T-helper 2 cell (primary cell): Measurements from ENCODE around the gene PCDHGB7.
"Not testable (repeated sequence)": the region's sequence is repeated elsewhere in the genome, so short reads cannot be mapped to it uniquely, and the experiment has no call there.

Source experiments
- DNase-seq, 5 experiments: peaks; one replicate each; pipeline versions ENCODE4 v3.0.0 to v3.0.0-alpha.2; 2012 to 2022
- total RNA-seq, 2 donors: gene quantifications; one replicate each; lab custom pipeline; 2026; lab: John Stamatoyannopoulos, UW

PCDHGB7 gene
- 0 to 0.27 reads per million in 2 donors for total RNA-seq

DNA sequence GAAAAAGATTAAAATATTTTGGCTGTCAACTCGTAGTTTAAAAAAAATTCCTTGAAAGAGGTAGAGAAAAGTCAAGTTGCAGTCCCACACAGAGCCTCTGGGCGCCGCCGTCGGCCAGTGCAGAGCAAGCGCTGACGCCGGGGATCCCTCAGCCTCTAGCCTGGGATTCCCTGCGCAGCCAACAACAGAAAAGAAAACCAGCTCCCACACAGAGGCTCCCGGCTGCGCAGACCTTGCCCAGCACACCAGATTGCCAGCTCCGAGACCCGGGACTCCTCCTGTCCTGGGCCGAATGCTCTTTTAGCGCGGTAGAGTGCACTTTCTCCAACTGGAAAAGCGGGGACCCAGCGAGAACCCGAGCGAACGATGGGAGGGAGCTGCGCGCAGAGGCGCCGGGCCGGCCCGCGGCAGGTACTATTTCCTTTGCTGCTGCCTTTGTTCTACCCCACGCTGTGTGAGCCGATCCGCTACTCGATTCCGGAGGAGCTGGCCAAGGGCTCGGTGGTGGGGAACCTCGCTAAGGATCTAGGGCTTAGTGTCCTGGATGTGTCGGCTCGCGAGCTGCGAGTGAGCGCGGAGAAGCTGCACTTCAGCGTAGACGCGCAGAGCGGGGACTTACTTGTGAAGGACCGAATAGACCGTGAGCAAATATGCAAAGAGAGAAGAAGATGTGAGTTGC, at the start of gene PCDHGB7:
Gene PCDHGB7 (plus strand): TSS at position 184 of the 679 bp plus-strand sequence. CDS start 183 bp downstream, at position 367.
- peak in 3 of 5 experiments; percentile 21 to 56 (median 35) for DNase-seq

DNA sequence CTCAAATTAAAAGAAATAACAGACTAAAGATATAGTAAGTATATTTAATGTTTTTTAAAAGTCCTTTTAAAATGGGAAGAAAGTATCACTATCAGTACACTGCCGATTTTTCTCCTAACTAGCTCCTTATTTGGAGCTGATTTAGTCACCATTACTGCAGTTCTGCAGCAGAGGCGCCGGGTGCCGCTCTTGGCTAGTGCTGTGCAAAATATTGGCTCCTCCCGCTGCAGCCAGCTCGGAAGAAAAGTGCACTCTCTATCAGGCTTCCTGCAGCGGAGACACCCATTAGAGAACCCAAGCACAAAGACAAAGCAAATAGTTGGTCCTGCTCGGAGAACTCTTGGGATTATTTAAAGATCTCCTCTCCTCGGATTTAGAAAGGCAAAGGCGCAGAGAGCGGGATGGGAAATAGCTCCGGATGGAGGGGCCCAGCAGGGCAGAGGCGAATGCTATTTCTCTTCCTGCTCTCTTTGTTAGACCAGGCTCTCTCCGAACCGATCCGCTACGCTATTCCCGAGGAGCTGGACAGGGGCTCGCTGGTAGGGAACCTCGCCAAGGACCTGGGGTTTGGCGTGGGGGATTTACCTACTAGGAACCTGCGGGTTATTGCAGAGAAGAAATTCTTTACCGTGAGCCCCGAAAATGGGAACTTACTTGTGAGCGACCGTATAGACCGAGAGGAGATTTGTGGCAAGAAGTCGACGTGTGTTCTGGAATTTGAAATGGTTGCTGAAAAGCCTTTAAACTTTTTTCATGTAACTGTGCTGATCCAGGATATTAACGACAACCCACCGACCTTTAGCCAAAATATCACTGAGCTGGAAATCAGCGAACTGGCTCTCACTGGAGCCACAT, 47.3 kb upstream of the PCDHGB7 start, which contains the start of gene PCDHGB3:
Gene PCDHGB3 (plus strand): TSS at position 249 of the 855 bp plus-strand sequence. CDS start 153 bp downstream, at position 402.
- DNase-seq, result peak in 2 of 5 experiments; percentile 30 to 52

DNA sequence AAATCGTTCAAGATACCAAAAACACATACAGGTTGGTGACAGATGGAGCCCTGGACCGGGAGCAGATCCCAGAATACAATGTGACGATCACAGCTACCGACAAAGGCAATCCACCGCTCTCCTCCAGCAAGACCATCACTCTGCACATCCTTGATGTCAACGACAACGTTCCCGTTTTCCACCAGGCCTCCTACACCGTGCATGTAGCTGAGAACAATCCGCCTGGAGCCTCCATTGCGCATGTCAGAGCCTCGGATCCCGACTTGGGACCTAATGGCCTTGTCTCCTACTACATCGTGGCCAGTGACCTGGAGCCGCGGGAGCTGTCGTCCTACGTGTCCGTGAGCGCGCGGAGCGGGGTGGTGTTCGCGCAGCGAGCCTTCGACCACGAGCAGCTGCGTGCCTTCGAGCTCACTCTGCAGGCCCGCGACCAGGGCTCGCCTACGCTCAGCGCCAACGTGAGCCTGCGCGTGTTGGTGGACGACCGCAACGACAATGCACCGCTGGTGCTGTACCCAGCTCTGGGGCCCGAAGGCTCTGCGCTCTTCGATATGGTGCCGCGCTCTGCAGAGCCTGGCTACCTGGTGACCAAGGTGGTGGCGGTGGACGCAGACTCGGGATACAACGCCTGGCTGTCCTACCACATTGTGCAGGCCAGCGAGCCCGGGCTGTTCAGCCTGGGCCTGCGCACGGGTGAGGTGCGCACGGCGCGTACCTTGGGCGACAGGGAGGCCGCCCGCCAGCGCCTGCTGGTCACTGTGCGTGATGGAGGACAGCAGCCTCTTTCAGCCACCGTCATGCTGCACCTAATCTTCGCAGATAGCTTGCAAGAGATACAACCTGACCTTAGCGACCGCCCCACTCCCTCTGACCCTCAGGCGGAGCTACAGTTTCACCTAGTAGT, 45.7 kb upstream of the PCDHGB7 start:
- no peak for DNase-seq

DNA sequence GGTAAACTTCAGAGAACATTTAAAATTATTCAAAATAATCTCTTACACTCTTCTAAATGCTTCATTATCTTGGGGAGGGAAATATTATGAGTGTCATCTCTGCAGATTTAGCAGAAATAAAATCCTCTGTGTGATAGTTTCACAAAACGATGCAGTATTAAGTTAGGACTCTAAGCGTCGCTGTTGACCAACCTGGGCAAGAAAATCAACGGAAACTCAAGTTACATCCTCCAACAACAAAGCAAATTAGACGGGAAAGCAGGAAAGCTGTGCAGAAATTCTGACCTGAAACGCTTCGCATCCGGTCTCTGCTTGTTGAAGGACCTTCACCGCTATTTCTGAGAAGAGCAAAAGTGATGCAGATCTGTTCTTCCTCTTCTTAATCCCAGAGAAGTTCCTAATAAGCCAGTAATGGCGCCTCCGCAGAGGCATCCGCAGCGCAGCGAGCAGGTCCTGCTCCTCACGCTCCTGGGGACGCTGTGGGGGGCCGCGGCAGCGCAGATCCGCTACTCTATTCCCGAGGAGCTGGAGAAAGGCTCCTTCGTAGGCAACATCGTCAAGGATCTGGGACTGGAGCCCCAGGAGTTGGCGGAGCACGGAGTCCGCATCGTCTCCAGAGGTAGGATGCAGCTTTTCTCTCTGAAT, 43.7 kb upstream of the PCDHGB7 start, which contains the start of gene PCDHGA6:
Gene PCDHGA6 (plus strand): TSS at position 219 of the 645 bp plus-strand sequence. CDS start 193 bp downstream, at position 412.
- DNase-seq, result no peak

DNA sequence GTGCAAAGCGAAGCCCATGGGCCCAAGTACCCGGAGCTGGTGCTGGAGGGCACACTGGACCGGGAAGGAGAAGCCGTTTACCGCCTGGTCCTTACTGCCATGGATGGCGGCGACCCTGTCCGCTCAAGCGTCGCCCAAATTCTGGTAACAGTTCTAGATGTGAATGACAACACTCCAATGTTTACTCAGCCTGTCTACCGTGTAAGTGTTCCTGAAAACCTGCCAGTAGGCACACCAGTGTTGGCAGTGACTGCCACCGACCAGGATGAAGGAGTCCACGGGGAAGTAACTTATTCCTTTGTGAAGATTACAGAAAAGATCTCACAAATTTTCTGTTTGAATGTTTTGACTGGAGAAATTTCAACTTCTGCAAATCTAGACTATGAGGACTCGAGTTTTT, 42.9 kb upstream of the PCDHGB7 start:
- no peak for DNase-seq

DNA sequence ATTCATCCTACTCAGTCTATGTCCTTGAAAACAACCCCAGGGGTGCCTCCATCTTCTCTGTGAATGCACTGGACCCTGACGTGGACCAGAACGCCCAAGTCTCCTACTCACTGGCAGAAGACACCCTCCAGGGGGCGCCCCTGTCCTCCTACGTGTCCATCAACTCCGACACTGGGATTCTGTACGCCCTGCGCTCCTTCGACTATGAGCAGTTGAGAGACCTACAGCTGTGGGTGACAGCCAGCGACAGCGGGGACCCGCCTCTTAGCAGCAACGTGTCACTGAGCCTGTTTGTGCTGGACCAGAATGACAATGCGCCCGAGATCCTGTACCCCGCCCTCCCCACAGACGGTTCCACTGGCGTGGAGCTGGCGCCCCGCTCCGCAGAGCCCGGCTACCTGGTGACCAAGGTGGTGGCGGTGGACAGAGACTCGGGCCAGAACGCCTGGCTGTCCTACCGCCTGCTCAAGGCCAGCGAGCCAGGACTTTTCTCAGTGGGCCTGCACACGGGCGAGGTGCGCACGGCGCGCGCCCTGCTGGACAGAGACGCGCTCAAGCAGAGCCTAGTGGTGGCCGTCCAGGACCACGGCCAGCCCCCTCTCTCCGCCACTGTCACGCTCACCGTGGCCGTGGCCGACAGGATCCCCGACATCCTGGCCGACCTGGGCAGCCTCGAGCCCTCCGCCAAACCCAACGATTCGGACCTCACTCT, 41.9 kb upstream of the PCDHGB7 start:
- DNase-seq, result not testable (repeated sequence)

DNA sequence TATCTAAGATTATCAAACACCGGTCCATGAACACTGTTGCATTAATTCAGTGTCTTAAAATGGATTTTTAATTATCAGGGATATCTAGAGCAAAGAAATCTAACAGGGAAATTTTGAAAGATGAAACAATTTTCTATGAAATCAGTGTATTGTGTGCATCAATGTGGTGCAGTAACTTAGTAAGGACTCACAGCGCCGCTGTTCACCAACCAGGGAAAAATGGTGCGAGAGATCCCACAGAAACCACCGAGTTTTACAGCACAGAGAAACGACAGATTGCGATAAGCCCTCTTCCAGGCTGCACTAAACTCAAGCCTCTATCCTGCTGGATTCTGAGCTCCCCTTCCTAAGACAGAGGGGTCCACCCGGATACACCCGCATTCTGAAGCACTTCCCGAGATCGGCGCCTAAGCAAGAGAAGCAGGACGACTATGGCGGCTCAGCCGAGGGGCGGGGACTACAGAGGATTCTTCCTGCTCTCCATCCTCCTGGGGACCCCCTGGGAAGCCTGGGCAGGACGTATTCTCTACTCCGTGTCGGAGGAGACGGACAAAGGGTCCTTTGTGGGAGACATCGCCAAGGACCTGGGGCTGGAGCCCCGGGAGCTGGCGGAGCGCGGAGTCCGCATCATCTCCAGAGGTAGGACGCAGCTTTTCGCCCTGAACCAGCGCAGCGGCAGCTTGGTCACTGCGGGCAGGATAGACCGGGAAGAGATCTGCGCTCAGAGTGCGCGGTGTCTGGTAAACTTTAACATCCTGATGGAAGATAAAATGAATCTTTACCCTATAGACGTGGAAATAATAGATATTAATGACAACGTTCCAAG, 34.8 kb upstream of the PCDHGB7 start, which contains the start of gene PCDHGA7:
Gene PCDHGA7 (plus strand): TSS at position 274 of the 826 bp plus-strand sequence. CDS start 158 bp downstream, at position 432.
- peak in 1 of 5 experiments; percentile 11 for DNase-seq

DNA sequence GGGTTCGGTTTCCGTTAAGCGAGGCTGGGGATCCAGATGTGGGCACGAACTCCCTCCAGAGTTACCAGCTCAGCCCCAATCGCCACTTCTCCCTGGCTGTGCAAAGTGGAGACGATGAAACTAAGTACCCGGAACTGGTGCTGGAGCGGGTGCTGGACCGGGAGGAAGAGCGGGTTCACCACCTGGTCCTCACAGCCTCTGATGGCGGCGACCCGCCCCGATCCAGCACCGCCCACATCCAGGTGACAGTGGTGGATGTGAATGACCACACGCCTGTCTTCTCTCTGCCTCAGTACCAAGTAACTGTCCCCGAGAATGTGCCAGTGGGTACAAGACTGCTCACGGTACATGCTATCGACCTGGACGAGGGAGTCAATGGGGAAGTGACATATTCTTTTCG, 34.1 kb upstream of the PCDHGB7 start:
- DNase-seq, result no peak

DNA sequence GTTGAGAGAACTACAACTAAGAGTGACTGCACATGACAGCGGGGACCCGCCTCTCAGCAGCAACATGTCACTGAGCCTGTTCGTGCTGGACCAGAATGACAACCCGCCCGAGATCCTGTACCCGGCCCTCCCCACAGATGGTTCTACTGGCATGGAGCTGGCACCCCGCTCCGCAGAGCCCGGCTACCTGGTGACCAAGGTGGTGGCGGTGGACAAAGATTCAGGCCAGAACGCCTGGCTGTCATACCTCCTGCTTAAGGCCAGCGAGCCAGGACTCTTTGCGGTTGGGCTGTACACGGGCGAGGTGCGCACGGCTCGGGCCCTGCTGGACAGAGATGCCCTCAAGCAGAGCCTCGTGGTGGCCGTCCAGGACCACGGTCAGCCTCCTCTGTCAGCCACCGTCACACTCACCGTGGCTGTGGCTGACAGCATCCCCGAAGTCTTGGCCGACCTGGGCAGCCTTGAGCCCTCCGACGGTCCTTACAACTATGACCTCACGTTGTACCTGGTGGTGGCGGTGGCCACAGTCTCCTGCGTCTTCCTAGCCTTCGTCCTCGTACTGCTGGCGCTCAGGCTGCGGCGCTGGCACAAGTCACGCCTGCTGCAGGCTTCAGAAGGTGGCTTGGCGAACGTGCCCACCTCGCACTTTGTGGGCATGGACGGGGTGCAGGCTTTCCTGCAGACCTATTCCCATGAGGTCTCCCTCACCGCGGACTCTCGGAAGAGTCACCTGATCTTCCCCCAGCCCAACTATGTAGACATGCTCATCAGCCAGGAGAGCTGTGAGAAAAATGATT, 32.8 kb upstream of the PCDHGB7 start:
- no peak for DNase-seq

DNA sequence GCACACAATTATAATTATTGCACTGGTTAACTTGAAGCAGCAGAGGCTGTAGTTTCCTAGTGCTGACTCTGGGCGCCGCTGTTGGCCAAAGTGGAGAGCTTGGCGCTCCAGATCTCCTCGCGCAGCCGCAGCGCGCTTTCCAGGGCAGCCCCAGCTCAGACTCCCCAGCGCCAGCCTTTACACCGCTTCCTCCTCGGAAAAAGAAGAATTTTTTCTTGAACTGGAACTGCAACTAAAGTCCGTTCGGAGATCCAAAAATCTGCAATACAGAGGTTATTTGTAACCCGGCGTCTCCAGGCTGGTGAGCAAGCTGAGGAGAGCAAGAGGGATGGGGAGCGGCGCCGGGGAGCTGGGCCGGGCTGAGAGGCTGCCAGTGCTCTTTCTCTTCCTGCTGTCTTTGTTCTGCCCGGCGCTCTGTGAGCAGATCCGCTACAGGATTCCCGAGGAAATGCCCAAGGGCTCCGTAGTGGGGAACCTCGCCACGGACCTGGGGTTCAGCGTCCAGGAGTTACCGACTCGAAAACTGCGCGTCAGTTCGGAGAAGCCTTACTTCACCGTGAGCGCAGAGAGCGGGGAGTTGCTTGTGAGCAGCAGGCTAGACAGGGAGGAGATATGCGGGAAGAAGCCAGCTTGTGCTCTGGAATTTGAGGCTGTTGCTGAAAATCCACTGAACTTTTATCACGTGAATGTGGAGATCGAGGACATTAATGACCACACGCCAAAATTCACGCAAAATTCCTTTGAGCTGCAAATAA, 29.7 kb upstream of the PCDHGB7 start, which contains the start of gene PCDHGB4:
Gene PCDHGB4 (plus strand): TSS at position 142 of the 755 bp plus-strand sequence. CDS start 187 bp downstream, at position 329.
- peak in 1 of 5 experiments; percentile 30 for DNase-seq

DNA sequence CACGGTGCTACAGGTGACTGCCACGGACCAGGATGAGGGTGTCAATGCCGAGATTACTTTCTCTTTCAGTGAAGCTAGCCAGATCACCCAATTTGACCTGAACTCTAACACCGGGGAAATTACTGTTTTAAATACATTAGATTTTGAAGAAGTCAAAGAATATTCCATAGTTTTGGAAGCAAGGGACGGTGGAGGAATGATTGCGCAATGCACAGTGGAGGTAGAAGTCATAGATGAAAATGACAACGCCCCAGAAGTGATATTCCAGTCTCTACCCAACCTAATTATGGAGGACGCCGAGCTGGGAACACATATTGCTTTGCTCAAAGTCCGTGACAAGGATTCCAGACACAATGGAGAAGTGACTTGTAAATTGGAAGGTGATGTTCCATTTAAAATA, 28.8 kb upstream of the PCDHGB7 start:
- DNase-seq, result no peak

DNA sequence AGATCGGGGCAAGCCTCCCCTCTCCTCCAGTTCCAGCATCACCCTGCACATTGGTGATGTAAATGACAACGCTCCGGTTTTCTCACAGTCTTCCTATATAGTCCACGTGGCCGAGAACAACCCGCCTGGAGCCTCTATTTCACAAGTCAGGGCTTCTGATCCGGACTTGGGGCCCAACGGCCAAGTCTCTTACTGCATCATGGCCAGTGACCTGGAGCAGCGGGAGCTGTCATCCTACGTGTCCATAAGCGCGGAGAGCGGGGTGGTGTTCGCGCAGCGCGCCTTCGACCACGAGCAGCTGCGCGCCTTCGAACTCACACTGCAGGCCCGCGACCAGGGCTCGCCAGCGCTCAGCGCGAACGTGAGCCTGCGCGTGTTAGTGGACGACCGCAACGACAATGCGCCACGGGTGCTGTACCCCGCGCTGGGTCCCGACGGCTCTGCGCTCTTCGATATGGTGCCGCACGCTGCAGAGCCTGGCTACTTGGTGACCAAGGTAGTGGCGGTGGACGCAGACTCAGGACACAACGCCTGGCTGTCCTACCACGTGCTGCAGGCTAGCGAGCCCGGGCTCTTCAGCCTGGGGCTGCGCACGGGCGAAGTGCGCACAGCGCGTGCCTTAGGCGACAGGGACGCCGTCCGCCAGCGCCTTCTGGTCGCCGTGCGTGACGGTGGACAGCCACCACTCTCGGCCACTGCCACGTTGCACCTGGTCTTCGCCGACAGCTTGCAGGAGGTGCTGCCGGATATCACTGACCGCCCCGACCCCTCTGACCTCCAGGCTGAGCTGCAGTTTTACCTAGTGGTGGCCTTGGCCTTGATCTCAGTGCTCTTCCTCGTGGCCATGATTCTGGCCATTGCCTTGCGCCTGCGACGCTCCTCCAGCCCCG, 28.1 kb upstream of the PCDHGB7 start:
- DNase-seq, result no peak

DNA sequence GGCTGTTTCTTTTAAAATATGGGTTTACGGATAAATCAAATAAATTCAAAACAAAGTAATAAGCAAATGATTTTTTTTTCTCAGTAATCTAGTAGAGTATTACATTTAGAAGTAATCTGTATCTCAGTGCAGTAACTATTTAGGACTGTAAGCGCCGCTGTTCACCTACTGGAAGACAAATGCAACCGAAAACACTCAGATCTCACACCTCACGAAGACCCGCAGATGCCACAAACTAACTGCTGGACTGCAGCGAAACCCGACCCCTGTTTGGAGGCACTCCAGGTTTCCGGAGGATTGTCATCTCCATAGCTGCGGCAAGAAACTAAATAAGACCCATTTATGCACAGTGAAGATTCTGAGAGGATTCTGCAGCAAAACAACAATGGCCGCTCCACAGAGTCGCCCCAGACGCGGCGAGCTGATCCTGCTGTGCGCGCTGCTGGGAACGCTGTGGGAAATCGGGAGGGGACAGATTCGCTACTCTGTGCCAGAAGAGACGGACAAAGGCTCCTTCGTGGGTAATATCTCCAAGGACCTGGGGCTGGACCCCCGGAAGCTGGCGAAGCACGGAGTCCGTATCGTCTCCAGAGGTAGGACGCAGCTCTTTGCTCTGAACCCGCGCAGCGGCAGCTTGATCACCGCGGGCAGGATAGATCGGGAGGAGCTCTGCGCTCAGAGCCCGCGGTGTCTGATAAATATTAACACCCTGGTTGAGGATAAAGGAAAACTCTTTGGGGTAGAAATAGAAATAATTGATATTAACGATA, 24.9 kb upstream of the PCDHGB7 start, which contains the start of gene PCDHGA8:
Gene PCDHGA8 (plus strand): TSS at position 205 of the 770 bp plus-strand sequence. CDS start 181 bp downstream, at position 386.
- DNase-seq, result peak in 1 of 5 experiments; percentile 14

DNA sequence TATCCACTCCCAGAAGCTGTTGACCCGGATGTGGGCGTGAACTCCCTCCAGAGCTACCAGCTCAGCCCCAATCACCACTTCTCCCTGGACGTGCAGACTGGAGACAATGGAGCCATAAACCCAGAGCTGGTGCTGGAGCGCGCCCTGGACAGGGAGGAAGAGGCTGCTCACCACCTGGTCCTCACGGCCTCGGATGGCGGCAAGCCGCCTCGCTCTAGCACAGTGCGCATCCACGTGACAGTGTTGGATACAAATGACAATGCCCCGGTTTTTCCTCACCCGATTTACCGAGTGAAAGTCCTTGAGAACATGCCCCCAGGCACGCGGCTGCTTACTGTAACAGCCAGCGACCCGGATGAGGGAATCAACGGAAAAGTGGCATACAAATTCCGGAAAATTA, 24.2 kb upstream of the PCDHGB7 start:
- no peak for DNase-seq

DNA sequence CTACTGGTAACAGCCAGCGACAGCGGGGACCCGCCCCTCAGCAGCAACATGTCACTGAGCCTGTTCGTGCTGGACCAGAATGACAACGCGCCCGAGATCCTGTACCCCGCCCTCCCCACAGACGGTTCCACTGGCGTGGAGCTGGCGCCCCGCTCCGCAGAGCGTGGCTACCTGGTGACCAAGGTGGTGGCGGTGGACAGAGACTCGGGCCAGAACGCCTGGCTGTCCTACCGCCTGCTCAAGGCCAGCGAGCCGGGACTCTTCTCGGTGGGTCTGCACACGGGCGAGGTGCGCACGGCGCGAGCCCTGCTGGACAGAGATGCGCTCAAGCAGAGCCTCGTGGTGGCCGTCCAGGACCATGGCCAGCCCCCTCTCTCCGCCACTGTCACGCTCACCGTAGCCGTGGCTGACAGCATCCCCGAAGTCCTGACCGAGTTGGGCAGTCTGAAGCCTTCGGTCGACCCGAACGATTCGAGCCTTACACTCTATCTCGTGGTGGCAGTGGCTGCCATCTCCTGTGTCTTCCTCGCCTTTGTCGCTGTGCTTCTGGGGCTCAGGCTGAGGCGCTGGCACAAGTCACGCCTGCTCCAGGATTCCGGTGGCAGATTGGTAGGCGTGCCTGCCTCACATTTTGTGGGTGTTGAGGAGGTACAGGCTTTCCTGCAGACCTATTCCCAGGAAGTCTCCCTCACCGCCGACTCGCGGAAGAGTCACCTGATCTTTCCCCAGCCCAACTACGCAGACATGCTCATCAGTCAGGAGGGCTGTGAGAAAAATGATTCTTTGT, 22.9 kb upstream of the PCDHGB7 start:
- DNase-seq, result not testable (repeated sequence)
